HEK293T (cell line): ENCODE measurements around the gene DOK6.

Source experiments
- BHLHE40 ChIP-seq: fragments of 450-650 bp; IDR thresholded peaks from 2 replicates; pipeline ENCODE4 v1.6.1; 2016; ENCODE audit warnings: mild to moderate bottlenecking, moderate library complexity, borderline replicate concordance
- CTBP1 ChIP-seq: fragments of 450-650 bp; IDR thresholded peaks from 2 replicates; pipeline ENCODE4 v1.6.1; 2016; ENCODE audit warnings: borderline replicate concordance
- ELF4 ChIP-seq: fragments of 450-650 bp; IDR thresholded peaks from 2 replicates; pipeline ENCODE4 v1.6.1; 2017; ENCODE audit warnings: antibody characterized with exemption
- FOXA1 ChIP-seq: fragments of 450-650 bp; IDR thresholded peaks from 2 replicates; pipeline ENCODE4 v1.6.1; 2016; ENCODE audit warnings: mild to moderate bottlenecking
- FOXK2 ChIP-seq: fragments of 450-650 bp; IDR thresholded peaks from 2 replicates; pipeline ENCODE4 v1.6.1; 2016; ENCODE audit warnings: mild to moderate bottlenecking
- HDGF ChIP-seq: fragments of 450-650 bp; IDR thresholded peaks from 2 replicates; pipeline ENCODE4 v1.6.1; 2017; ENCODE audit warnings: antibody characterized with exemption, borderline replicate concordance
- NFRKB ChIP-seq: fragments of 450-650 bp; IDR thresholded peaks from 2 replicates; pipeline ENCODE4 v1.6.1; 2016; ENCODE audit warnings: mild to moderate bottlenecking, moderate library complexity
- SP1 ChIP-seq: fragments of 450-650 bp; IDR thresholded peaks from 2 replicates; pipeline ENCODE4 v1.6.1; 2017
- SUZ12 ChIP-seq: fragments of 450-650 bp; IDR thresholded peaks from 2 replicates; pipeline ENCODE4 v1.6.1; 2016; ENCODE audit warnings: mild to moderate bottlenecking

DNA sequence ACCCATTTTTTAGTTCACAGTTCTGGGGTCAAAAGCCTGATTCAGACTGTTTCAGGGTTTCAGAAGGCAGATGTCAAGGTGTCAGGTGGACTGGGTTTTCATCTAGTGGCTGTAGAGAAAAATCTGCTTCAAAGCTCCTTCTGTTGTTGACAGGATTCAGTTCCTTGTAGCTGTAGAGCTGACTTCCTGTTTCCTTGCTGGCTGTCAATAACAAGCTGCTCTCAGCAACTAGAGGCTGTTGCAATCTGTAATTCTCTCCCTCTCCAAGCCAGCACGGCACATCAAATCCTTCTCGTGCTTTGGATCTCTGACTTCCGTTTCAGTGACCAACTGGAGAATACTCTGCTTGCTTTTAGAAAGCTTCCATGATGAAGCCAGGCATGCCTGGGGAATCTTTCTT is 179.4 kb downstream of the DOK6 start:
- TF ChIP-seq CTBP1 (no peak), FOXA1 (no peak), SP1 (no peak), BHLHE40 (no peak), SUZ12 (no peak), ELF4 (no peak), FOXK2 (no peak), NFRKB (no peak), HDGF (no peak)
